ENCODE results near the gene MARK4.

- TF ChIP-seq CTCF (IDR thresholded peaks at IDR 0.05): no peak
- no peak for TF ChIP-seq POLR2A (IDR thresholded peaks at IDR 0.05)
- no peak for TF ChIP-seq EP300 (IDR thresholded peaks at IDR 0.05)
Observed at GRCh38 chr19:45336696-45337251, 85.7 kb downstream of the MARK4 start.

Measured in ovary (tissue), 3 donors.